ENCODE results near the gene ORAI2. TPM values are rescaled to one million over a fixed set of nuclear protein-coding genes. Genes with fewer than 3 reads are reported as not detected.

The ORAI2 gene
- total RNA-seq, 1 experiment from 2014 or later: 76.9 TPM

DNA sequence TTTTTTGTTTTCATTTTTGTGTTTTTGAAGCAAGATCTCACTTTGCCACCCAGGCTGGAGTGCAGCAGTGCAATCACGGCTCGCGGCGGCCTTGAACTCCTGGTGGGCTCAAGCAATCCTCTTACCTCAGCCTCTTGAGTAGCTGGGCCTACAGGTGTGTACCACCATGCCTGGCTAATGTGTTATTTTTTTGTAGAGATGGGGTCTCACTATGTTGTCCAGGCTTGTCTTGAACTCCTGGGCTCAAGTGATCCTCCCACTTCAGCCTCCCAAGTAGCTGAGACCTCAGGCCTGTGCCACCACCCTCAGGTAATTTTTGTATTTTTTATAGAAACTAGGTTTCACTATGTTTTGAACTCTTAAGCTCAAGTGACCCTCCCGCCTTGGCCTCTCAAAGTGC, 22.5 kb upstream of the ORAI2 start:
- no peaks in the 10 kb centered on the region for H3K27me3 ChIP-seq (ENCODE audit: control insufficient read depth, insufficient read depth, low read length)
- in situ Hi-C loops (cut with HindIII; ENCODE audit: low pct_unique_long_range_greater_than_20kb, low sequenced_read_pairs) (loop anchor here (10.0 kb wide), 1 partner anchor 126 kb away; the partner anchor contains the start of gene SH2B2), intact Hi-C loops (cut with micrococcal nuclease; ENCODE audit: unreplicated experiment) (no loop called here)
- H3K4me1 ChIP-seq (ENCODE audit: control insufficient read depth, insufficient read depth, low read length): no peaks in the 10 kb centered on the region
- H3K36me3 ChIP-seq (ENCODE audit: control insufficient read depth, insufficient read depth, low read length): peaks cover 11% of the 10 kb centered on the region; the same call in 1 of the 2 replicates
- H3K4me3 ChIP-seq (ENCODE audit: low read depth in 2 of 2, low read length in 2 of 2): no peak overlapping the region
- H3K27ac ChIP-seq (ENCODE audit: low read length): no peak overlapping the region
- H3K9me3 ChIP-seq (ENCODE audit: control insufficient read depth, insufficient read depth, low read depth, low read length): no peaks in the 10 kb centered on the region
- POLR2A ChIA-PET: no interaction called here
- CTCF ChIA-PET: no interaction called here
- no TSS peak for BruUV-seq (replicated peaks)
- ATAC-seq: no peak
- TF ChIP-seq POLR2AphosphoS5 (IDR thresholded peaks at IDR 0.05; ENCODE audit: low read depth, low read length) (no peak), SIN3A (IDR thresholded peaks at IDR 0.05; ENCODE audit: borderline replicate concordance, insufficient read depth, low read depth, low read length) (no peak), TCF7L2 (IDR thresholded peaks at IDR 0.05; ENCODE audit: low read depth, low read length) (no peak)
- TF ChIP-seq, protein P1, sequence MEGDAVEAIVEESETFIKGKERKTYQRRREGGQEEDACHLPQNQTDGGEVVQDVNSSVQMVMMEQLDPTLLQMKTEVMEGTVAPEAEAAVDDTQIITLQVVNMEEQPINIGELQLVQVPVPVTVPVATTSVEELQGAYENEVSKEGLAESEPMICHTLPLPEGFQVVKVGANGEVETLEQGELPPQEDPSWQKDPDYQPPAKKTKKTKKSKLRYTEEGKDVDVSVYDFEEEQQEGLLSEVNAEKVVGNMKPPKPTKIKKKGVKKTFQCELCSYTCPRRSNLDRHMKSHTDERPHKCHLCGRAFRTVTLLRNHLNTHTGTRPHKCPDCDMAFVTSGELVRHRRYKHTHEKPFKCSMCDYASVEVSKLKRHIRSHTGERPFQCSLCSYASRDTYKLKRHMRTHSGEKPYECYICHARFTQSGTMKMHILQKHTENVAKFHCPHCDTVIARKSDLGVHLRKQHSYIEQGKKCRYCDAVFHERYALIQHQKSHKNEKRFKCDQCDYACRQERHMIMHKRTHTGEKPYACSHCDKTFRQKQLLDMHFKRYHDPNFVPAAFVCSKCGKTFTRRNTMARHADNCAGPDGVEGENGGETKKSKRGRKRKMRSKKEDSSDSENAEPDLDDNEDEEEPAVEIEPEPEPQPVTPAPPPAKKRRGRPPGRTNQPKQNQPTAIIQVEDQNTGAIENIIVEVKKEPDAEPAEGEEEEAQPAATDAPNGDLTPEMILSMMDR (IDR thresholded peaks at IDR 0.05): no peak
- TF ChIP-seq, protein P2, sequence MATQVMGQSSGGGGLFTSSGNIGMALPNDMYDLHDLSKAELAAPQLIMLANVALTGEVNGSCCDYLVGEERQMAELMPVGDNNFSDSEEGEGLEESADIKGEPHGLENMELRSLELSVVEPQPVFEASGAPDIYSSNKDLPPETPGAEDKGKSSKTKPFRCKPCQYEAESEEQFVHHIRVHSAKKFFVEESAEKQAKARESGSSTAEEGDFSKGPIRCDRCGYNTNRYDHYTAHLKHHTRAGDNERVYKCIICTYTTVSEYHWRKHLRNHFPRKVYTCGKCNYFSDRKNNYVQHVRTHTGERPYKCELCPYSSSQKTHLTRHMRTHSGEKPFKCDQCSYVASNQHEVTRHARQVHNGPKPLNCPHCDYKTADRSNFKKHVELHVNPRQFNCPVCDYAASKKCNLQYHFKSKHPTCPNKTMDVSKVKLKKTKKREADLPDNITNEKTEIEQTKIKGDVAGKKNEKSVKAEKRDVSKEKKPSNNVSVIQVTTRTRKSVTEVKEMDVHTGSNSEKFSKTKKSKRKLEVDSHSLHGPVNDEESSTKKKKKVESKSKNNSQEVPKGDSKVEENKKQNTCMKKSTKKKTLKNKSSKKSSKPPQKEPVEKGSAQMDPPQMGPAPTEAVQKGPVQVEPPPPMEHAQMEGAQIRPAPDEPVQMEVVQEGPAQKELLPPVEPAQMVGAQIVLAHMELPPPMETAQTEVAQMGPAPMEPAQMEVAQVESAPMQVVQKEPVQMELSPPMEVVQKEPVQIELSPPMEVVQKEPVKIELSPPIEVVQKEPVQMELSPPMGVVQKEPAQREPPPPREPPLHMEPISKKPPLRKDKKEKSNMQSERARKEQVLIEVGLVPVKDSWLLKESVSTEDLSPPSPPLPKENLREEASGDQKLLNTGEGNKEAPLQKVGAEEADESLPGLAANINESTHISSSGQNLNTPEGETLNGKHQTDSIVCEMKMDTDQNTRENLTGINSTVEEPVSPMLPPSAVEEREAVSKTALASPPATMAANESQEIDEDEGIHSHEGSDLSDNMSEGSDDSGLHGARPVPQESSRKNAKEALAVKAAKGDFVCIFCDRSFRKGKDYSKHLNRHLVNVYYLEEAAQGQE (IDR thresholded peaks at IDR 0.05; ENCODE audit: insufficient read depth in 1 of 2, low read depth in 2 of 2, low read length in 1 of 2): no peak
- DNase-seq (ENCODE audit: low read depth, low spot score): no peak

DNA sequence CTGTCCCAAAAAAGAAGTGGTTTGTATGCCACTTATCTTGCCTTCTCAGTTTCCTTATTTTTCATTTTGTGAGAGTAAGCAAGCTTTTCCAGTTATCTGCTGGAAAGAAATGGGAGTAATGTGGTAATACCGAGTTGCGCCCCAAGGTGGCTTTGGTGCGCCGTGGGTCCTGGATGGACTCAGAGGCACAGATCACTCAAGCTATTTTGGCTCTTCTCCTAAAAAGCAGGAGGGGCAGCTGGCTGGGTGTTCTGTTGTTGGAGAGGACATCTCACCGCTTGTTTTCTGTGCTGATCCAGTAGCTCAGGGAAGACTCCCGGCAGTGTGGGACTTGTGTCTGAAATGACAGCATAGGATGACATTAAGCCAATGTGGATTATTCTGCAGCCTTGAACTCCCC, 20.8 kb upstream of the ORAI2 start:
- no peaks in the 10 kb centered on the region for H3K27me3 ChIP-seq (ENCODE audit: control insufficient read depth, insufficient read depth, low read length)
- no peak for TF ChIP-seq POLR2AphosphoS5 (IDR thresholded peaks at IDR 0.05; ENCODE audit: low read depth, low read length)
- TF ChIP-seq, protein P2 (IDR thresholded peaks at IDR 0.05; ENCODE audit: insufficient read depth in 1 of 2, low read depth in 2 of 2, low read length in 1 of 2): no peak
- no peak for TF ChIP-seq SIN3A (IDR thresholded peaks at IDR 0.05; ENCODE audit: borderline replicate concordance, insufficient read depth, low read depth, low read length)
- TF ChIP-seq, protein P1 (IDR thresholded peaks at IDR 0.05): no peak; the same call in 1 of the 2 replicates
- no peak for TF ChIP-seq TCF7L2 (IDR thresholded peaks at IDR 0.05; ENCODE audit: low read depth, low read length)
- POLR2A ChIA-PET: no interaction called here
- H3K4me3 ChIP-seq (ENCODE audit: low read depth in 2 of 2, low read length in 2 of 2): no peak overlapping the region
- CTCF ChIA-PET: interaction anchor here (0.6 to 0.9 kb wide), 3 partner anchors 9 to 1276 kb away, joined by 4 to 9 read pairs (median 5); no protein-coding TSS in a partner anchor
- intact Hi-C loops (cut with micrococcal nuclease; ENCODE audit: unreplicated experiment) (no loop called here), in situ Hi-C loops (cut with HindIII; ENCODE audit: low pct_unique_long_range_greater_than_20kb, low sequenced_read_pairs) (loop anchor here (10.0 kb wide), 1 partner anchor 128 kb away; the partner anchor contains the start of gene SH2B2)
- no TSS peak for BruUV-seq (replicated peaks)
- H3K4me1 ChIP-seq (ENCODE audit: control insufficient read depth, insufficient read depth, low read length): no peaks in the 10 kb centered on the region
- no peaks in the 10 kb centered on the region for H3K9me3 ChIP-seq (ENCODE audit: control insufficient read depth, insufficient read depth, low read depth, low read length)
- H3K36me3 ChIP-seq (ENCODE audit: control insufficient read depth, insufficient read depth, low read length): peaks cover 4% of the 10 kb centered on the region; the same call in 1 of the 2 replicates
- DNase-seq (ENCODE audit: low read depth, low spot score) (no peak), ATAC-seq (peak; percentile 76)
- no peak overlapping the region for H3K27ac ChIP-seq (ENCODE audit: low read length)
